Activated naive CD8-positive, alpha-beta T cell (primary cell): ENCODE data around the gene PTPN14.
"Not testable (repeated sequence)": the region's sequence is repeated elsewhere in the genome, so short reads cannot be mapped to it uniquely, and the experiment has no call there.

Experiments
- H3K27ac Mint-ChIP-seq: one replicate; pipeline ENCODE4 v1.8.0; 2021; ENCODE audit warnings: mixed read lengths
- H3K27me3 Mint-ChIP-seq: one replicate; pipeline ENCODE4 v1.8.0; 2021; ENCODE audit warnings: mixed read lengths
- H3K36me3 Mint-ChIP-seq: one replicate; pipeline ENCODE4 v1.8.0; 2021; ENCODE audit warnings: mixed read lengths
- H3K4me1 Mint-ChIP-seq: one replicate; pipeline ENCODE4 v1.8.0; 2021; ENCODE audit warnings: low read depth, mixed read lengths
- H3K4me3 Mint-ChIP-seq: one replicate; pipeline ENCODE4 v1.8.0; 2021; ENCODE audit warnings: mild to moderate bottlenecking, mixed read lengths
- H3K9me3 Mint-ChIP-seq: one replicate; pipeline ENCODE4 v1.8.0; 2021; ENCODE audit warnings: low read depth, mixed read lengths

The PTPN14 gene

GRCh38 chr1:214538496-214538895 lies 12.9 kb downstream of the PTPN14 start:
- peaks cover 1% of the 10 kb centered on the region for H3K27me3 Mint-ChIP-seq
- no peaks in the 10 kb centered on the region for H3K36me3 Mint-ChIP-seq
- no peaks in the 10 kb centered on the region for H3K4me1 Mint-ChIP-seq
- H3K27ac Mint-ChIP-seq = no peak overlapping the region
- H3K9me3 Mint-ChIP-seq = no peaks in the 10 kb centered on the region
- H3K4me3 Mint-ChIP-seq = no peak overlapping the region

DNA sequence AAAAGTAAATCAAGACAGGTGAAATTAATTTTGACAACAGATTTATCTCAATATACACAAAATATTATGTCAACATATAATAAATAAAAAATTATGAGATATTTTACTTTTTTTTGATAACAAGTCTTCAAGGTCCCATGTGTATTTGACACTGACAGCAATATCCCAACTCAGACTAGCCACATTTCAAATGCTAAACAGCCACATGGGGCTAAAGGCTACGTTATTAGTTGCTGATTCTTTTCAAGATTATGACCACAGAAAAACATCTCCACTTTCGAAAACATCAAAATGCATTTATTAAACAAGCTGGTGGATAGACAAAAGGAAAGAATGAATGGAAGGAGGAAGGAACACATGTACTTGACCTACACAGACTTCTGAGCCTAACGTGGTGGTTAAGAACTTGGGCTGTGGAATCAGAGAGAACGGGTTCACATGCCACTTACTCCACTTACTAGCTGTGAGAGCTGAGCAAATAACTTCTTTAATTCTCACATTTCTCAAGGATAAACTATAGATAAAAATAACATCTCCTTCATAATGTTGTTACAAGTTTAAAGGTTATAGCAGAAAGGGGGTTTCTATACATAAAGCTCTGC lies 13.4 kb downstream of the PTPN14 start:
- Mint-ChIP-seq H3K9me3 (no peaks in the 10 kb centered on the region), H3K4me1 (no peaks in the 10 kb centered on the region), H3K4me3 (no peak overlapping the region), H3K27ac (no peak overlapping the region), H3K36me3 (no peaks in the 10 kb centered on the region), H3K27me3 (peaks cover 1% of the 10 kb centered on the region)

- Mint-ChIP-seq H3K4me3 (no peak overlapping the region), H3K27me3 (peaks cover 1% of the 10 kb centered on the region), H3K36me3 (no peaks in the 10 kb centered on the region), H3K27ac (no peak overlapping the region), H3K9me3 (no peaks in the 10 kb centered on the region), H3K4me1 (no peaks in the 10 kb centered on the region)
Measured at GRCh38 chr1:214537219-214537618, 14.2 kb downstream of the PTPN14 start.

- no peaks in the 10 kb centered on the region for H3K36me3 Mint-ChIP-seq
- H3K9me3 Mint-ChIP-seq = no peaks in the 10 kb centered on the region
- H3K27me3 Mint-ChIP-seq = peaks cover 4% of the 10 kb centered on the region
- H3K4me1 Mint-ChIP-seq = no peaks in the 10 kb centered on the region
- no peak overlapping the region for H3K4me3 Mint-ChIP-seq
- H3K27ac Mint-ChIP-seq = no peak overlapping the region
Measured at GRCh38 chr1:214532070-214532469, 19.3 kb downstream of the PTPN14 start.

- Mint-ChIP-seq H3K4me3 (no peak overlapping the region), H3K27ac (no peak overlapping the region), H3K27me3 (peaks cover 3% of the 10 kb centered on the region), H3K4me1 (peaks cover 5% of the 10 kb centered on the region), H3K9me3 (no peaks in the 10 kb centered on the region), H3K36me3 (no peaks in the 10 kb centered on the region)
Measured at GRCh38 chr1:214525535-214526019, 25.8 kb downstream of the PTPN14 start.

DNA sequence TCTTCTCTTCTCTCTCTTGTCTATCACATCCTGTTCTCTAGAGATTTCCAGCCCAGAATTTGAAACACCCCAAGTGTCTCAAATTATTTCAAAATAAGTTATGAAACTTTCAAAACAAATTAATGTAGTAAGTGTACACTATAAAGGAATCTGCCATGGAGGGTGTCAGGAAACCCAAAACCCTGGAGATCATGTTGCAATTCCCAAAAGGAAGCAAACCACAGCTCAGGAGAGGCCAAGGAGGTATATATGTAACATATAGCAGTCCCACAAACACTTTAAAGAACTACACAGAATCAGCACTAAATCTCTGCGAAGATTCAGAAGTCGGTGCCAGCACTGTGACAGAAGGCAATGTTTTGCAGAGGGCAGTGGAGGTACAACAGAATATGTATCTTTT lies 26.6 kb downstream of the PTPN14 start:
- H3K36me3 Mint-ChIP-seq = no peaks in the 10 kb centered on the region
- H3K27me3 Mint-ChIP-seq = peaks cover 3% of the 10 kb centered on the region
- H3K4me1 Mint-ChIP-seq = peaks cover 5% of the 10 kb centered on the region
- H3K9me3 Mint-ChIP-seq = no peaks in the 10 kb centered on the region
- no peak overlapping the region for H3K4me3 Mint-ChIP-seq
- no peak overlapping the region for H3K27ac Mint-ChIP-seq

DNA sequence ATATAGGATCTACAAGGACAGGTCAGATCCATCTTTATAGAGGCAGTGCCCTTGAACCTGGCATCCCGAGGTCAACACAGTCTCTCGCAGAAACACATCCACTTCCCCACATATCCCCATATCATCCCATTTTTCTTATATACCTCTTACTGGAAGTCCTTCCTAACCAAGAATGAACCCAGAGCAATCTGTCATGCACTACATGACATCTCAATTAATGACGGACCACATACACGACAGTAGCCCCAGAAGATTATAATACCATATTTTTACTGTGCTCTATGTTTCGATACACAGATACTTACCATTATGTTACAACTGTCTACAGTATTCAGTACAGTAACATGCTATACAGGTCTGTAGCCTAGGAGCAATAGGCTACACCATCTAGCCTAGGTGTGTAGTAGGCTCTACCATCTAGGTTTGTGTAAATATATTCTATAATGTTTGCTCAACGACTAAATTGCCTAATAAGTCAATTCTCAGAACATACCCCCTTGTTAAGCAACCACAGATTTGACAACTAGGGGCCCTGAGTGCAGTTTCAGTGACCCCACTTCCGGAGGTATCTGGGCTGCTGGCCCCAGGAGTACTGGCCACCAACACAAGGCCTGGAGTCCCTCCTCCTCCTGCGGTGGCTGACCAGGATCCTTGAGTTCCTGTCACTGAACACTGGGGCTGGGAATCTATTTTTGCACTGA lies 28.1 kb downstream of the PTPN14 start:
- Mint-ChIP-seq H3K4me3 (no peak overlapping the region), H3K4me1 (peaks cover 5% of the 10 kb centered on the region), H3K9me3 (no peaks in the 10 kb centered on the region), H3K27me3 (peaks cover 3% of the 10 kb centered on the region), H3K27ac (no peak overlapping the region), H3K36me3 (no peaks in the 10 kb centered on the region)

DNA sequence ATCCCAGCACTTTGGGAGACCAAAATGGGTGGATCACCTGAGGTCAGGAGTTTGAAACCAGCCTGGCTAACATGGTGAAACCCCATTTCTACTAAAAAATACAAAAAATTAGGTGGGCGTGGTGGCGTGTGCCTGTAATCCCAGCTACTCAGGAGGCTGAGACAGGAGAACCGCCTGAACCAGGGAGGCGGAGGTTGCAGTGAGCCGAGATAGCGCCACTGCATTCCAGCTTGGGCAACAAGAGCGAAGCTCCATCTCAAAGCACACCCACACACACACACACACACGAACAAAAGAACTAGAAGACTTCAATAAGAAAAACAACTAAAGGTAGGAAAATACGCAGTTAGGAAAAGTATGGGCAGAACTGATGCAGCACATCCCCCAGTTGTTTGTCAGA lies 29.9 kb downstream of the PTPN14 start:
- H3K4me3 Mint-ChIP-seq, H3K27me3 Mint-ChIP-seq, H3K36me3 Mint-ChIP-seq, H3K9me3 Mint-ChIP-seq, H3K4me1 Mint-ChIP-seq, H3K27ac Mint-ChIP-seq: not testable (repeated sequence)

GRCh38 chr1:214520544-214521165 lies 30.7 kb downstream of the PTPN14 start:
- no peaks in the 10 kb centered on the region for H3K36me3 Mint-ChIP-seq
- peaks cover 5% of the 10 kb centered on the region for H3K27me3 Mint-ChIP-seq
- peaks cover 13% of the 10 kb centered on the region for H3K4me1 Mint-ChIP-seq
- H3K4me3 Mint-ChIP-seq = no peak overlapping the region
- H3K27ac Mint-ChIP-seq = no peak overlapping the region
- no peaks in the 10 kb centered on the region for H3K9me3 Mint-ChIP-seq

DNA sequence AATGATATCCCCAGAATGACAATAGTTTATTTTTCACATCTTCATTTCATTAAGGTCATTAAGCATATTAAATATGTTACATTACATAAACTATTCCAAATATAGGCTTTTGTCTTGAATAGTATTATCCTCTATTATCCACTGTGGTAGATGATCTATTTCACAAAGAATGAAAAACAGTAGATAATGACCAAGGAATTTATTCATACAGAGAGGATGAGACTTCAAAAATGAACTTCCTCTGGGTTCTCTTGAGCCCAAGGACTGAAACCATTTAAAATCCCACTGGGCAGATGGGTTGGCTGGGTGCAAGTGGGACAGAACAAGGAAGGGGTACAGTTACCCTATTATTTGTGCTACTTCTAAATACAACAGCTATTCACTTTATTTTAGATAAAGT lies 33.0 kb downstream of the PTPN14 start:
- H3K4me3 Mint-ChIP-seq = no peak overlapping the region
- H3K27ac Mint-ChIP-seq = no peak overlapping the region
- H3K27me3 Mint-ChIP-seq = peaks cover 4% of the 10 kb centered on the region
- no peaks in the 10 kb centered on the region for H3K36me3 Mint-ChIP-seq
- H3K4me1 Mint-ChIP-seq = peaks cover 9% of the 10 kb centered on the region
- H3K9me3 Mint-ChIP-seq = no peaks in the 10 kb centered on the region

- Mint-ChIP-seq H3K27ac (peak overlapping the region; percentile 75), H3K27me3 (peaks cover 4% of the 10 kb centered on the region), H3K36me3 (no peaks in the 10 kb centered on the region), H3K4me3 (no peak overlapping the region), H3K9me3 (no peaks in the 10 kb centered on the region), H3K4me1 (peaks cover 9% of the 10 kb centered on the region)
Measured at GRCh38 chr1:214516434-214517326, 34.7 kb downstream of the PTPN14 start.

- H3K4me1 Mint-ChIP-seq = peaks cover 9% of the 10 kb centered on the region
- peaks cover 4% of the 10 kb centered on the region for H3K27me3 Mint-ChIP-seq
- H3K36me3 Mint-ChIP-seq = no peaks in the 10 kb centered on the region
- H3K4me3 Mint-ChIP-seq = no peak overlapping the region
- H3K27ac Mint-ChIP-seq = no peak overlapping the region
- no peaks in the 10 kb centered on the region for H3K9me3 Mint-ChIP-seq
Measured at GRCh38 chr1:214515544-214516433, 35.6 kb downstream of the PTPN14 start.

DNA sequence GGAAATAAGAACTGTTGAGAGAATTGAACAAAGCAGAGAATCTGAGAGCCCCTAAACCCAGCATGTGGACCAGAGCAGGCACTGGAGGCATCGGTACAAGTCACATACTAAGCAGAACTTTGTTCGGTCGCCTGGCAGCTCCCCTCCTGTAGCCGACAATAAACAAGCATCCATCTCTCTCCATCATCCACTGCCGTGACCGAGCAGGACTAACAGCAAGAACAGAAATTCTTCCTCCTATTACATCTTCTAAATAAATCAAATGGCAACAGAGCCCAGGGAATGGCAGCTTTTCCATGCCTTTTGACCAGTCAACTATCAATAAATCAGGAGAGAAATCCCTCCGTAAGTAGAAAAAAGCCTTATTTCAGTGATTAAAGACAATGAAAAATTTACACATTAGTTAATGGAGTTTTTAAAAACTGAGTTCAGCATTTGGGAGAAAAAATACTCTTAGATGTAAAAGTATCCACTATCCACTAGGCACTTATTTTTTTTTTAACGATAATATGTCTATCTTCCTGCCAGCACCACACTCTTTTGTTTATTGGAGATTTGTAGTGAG lies 36.5 kb downstream of the PTPN14 start:
- Mint-ChIP-seq H3K4me3 (no peak overlapping the region), H3K27ac (no peak overlapping the region), H3K4me1 (peaks cover 9% of the 10 kb centered on the region), H3K27me3 (peaks cover 4% of the 10 kb centered on the region), H3K36me3 (peaks cover 2% of the 10 kb centered on the region), H3K9me3 (no peaks in the 10 kb centered on the region)
